ENCODE data around the gene C3orf33. TPM values are rescaled to one million over a fixed set of nuclear protein-coding genes. Genes with fewer than 3 reads are reported as not detected.
A peak's percentile ranks its signal among the peaks of the same experiment; 100 is the strongest.
"Not testable (repeated sequence)": the region's sequence is repeated elsewhere in the genome, so short reads cannot be mapped to it uniquely, and the experiment has no call there.

C3orf33 gene
- polyA plus RNA-seq, 1 experiment = 2.9 TPM

- Histone ChIP-seq H3K4me3 (ENCODE audit: low read depth, low read length) (no peak overlapping the region), H3K27me3 (ENCODE audit: control insufficient read depth, insufficient read depth, low read length) (no peaks in the 10 kb centered on the region), H3K9me3 (ENCODE audit: control insufficient read depth, insufficient read depth, low read length) (no peaks in the 10 kb centered on the region), H3K27ac (ENCODE audit: low read depth, low read length) (no peak overlapping the region)
- POLR2A ChIA-PET = no interaction called here
- DNase-seq (ENCODE audit: low read depth, low spot score) = no peak
- no peak for TF ChIP-seq CTCF (IDR thresholded peaks at IDR 0.05; ENCODE audit: low read depth, low read length)
- CTCF ChIA-PET = interaction anchor here (0.5 to 3.2 kb wide), 2 partner anchors 9 to 40 kb away, joined by 3 to 34 read pairs; partner anchors contain the start of gene C3orf33
Observed at GRCh38 chr3:155815030-155815545, 9.0 kb upstream of the C3orf33 start.

GRCh38 chr3:155813224-155813623, 7.1 kb upstream of the C3orf33 start:
- H3K4me3 ChIP-seq (ENCODE audit: low read depth, low read length); H3K27me3 ChIP-seq (ENCODE audit: control insufficient read depth, insufficient read depth, low read length); POLR2A ChIA-PET; H3K9me3 ChIP-seq (ENCODE audit: control insufficient read depth, insufficient read depth, low read length); DNase-seq (ENCODE audit: low read depth, low spot score); H3K27ac ChIP-seq (ENCODE audit: low read depth, low read length); CTCF ChIA-PET: not testable (repeated sequence)

DNA sequence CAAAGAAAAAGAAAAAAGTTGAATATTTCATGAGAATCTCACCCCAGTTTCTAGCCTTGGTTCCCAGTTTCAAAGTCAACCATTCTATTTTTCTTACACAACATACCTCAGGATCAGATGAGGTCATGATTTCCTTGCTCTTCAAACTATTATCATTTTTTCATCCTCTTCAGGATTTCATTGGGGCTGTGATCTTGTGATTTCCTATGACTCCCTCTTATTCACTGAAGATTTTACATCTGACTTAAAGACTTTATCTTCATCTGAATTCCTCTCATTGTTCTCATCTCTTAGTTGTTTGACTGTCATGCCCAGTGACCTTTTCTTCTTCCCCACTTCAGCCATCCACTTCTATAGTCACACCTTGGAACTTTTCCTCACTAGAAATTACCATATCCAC, 3.1 kb upstream of the C3orf33 start:
- POLR2A ChIA-PET = no interaction called here
- Histone ChIP-seq H3K27ac (ENCODE audit: low read depth, low read length) (no peak overlapping the region), H3K27me3 (ENCODE audit: control insufficient read depth, insufficient read depth, low read length) (no peaks in the 10 kb centered on the region), H3K4me3 (ENCODE audit: low read depth, low read length) (no peak overlapping the region), H3K9me3 (ENCODE audit: control insufficient read depth, insufficient read depth, low read length) (no peaks in the 10 kb centered on the region)
- no peak for TF ChIP-seq CTCF (IDR thresholded peaks at IDR 0.05; ENCODE audit: low read depth, low read length)
- DNase-seq (ENCODE audit: low read depth, low spot score) = no peak
- CTCF ChIA-PET = no interaction called here

GRCh38 chr3:155807823-155808222, 1.7 kb upstream of the C3orf33 start:
- no peaks in the 10 kb centered on the region for H3K9me3 ChIP-seq (ENCODE audit: control insufficient read depth, insufficient read depth, low read length)
- POLR2A ChIA-PET = no interaction called here
- no peak overlapping the region for H3K27ac ChIP-seq (ENCODE audit: low read depth, low read length)
- no peak for DNase-seq (ENCODE audit: low read depth, low spot score)
- H3K4me3 ChIP-seq (ENCODE audit: low read depth, low read length) = no peak overlapping the region
- CTCF ChIA-PET = interaction anchor here (0.5 to 2.6 kb wide), 2 partner anchors 10 to 182 kb away, joined by 3 to 26 read pairs; no protein-coding TSS in a partner anchor
- no peaks in the 10 kb centered on the region for H3K27me3 ChIP-seq (ENCODE audit: control insufficient read depth, insufficient read depth, low read length)
- no peak for TF ChIP-seq CTCF (IDR thresholded peaks at IDR 0.05; ENCODE audit: low read depth, low read length)

- Histone ChIP-seq H3K9me3 (ENCODE audit: control insufficient read depth, insufficient read depth, low read length) (no peaks in the 10 kb centered on the region), H3K4me3 (ENCODE audit: low read depth, low read length) (peak overlapping the region; percentile 72), H3K27me3 (ENCODE audit: control insufficient read depth, insufficient read depth, low read length) (no peaks in the 10 kb centered on the region), H3K27ac (ENCODE audit: low read depth, low read length) (no peak overlapping the region)
- no peak for TF ChIP-seq CTCF (IDR thresholded peaks at IDR 0.05; ENCODE audit: low read depth, low read length)
- ChIA-PET POLR2A (interaction anchor here (1.2 kb wide), 2 partner anchors 49 to 65 kb away, joined by 3 to 6 read pairs; partner anchors contain the start of genes GMPS and SLC33A1), CTCF (interaction anchor here (0.6 to 3.2 kb wide), 66 partner anchors 7 to 1481 kb away, joined by 3 to 40 read pairs (median 6); partner anchors contain the start of genes GMPS, PLCH1 and SLC33A1)
- no peak for DNase-seq (ENCODE audit: low read depth, low spot score)
Observed at GRCh38 chr3:155805204-155805801, 775 bp downstream of the C3orf33 start.

Measured in AG04450 (cell line).